OCI-LY1 (cell line): ENCODE measurements around the gene MAPK13.

Source experiments
- H2AFZ ChIP-seq: fragments of 200-600 bp; sonication (generic), shearing (Covaris generic); 2 replicates; pipeline ENCODE4 v1.6.0; 2014; ENCODE audit warnings: antibody characterized with exemption, mild to moderate bottlenecking, low read length
- H3F3A ChIP-seq: fragments of 200-600 bp; sonication (generic), shearing (Covaris generic); 2 replicates; pipeline ENCODE4 v1.6.0; 2014; ENCODE audit warnings: mild to moderate bottlenecking, antibody characterized with exemption, low read length, moderate library complexity; ENCODE audit not compliant: insufficient read depth
- H3K27ac ChIP-seq: fragments of 200-600 bp; sonication (generic); 2 replicates; pipeline ENCODE4 v1.5.1; 2014; ENCODE audit warnings: low read length, mixed run types, mild to moderate bottlenecking, low read depth; ENCODE audit not compliant: poor library complexity, severe bottlenecking
- H3K27me3 ChIP-seq: fragments of 200-600 bp; sonication (generic); 2 replicates; pipeline ENCODE4 v1.6.0; 2014; ENCODE audit warnings: antibody characterized with exemption, mild to moderate bottlenecking, low read length, moderate library complexity; ENCODE audit not compliant: insufficient read depth
- H3K36me3 ChIP-seq: fragments of 200-600 bp; sonication (generic); 2 replicates; pipeline ENCODE4 v1.6.1; 2014; ENCODE audit warnings: mild to moderate bottlenecking, antibody characterized with exemption, low read length, moderate library complexity, mixed read lengths; ENCODE audit not compliant: insufficient read depth
- H3K4me1 ChIP-seq: fragments of 200-600 bp; sonication (generic); 2 replicates; pipeline ENCODE4 v1.5.1; 2014; ENCODE audit warnings: mild to moderate bottlenecking, low read length, moderate library complexity; ENCODE audit not compliant: insufficient read depth, severe bottlenecking
- H3K4me2 ChIP-seq: fragments of 200-600 bp; sonication (generic), shearing (Covaris generic); 2 replicates; pipeline ENCODE4 v1.6.1; 2014; ENCODE audit warnings: low read length
- H3K4me3 ChIP-seq: fragments of 200-600 bp; sonication (generic); 2 replicates; pipeline ENCODE4 v1.5.1; 2014; ENCODE audit warnings: low read length, low read depth, mild to moderate bottlenecking, mixed read lengths; ENCODE audit not compliant: poor library complexity, severe bottlenecking
- H3K79me2 ChIP-seq: fragments of 200-600 bp; shearing (Covaris generic); 2 replicates; pipeline ENCODE4 v1.6.1; 2016; ENCODE audit warnings: mixed run types, low read length, mixed read lengths; ENCODE audit not compliant: insufficient read depth
- H3K9ac ChIP-seq: fragments of 200-600 bp; sonication (generic), shearing (Covaris generic); 2 replicates; pipeline ENCODE4 v1.6.1; 2014; ENCODE audit warnings: mild to moderate bottlenecking, low read length, mixed read lengths
- H3K9me2 ChIP-seq: fragments of 200-600 bp; sonication (generic), shearing (Covaris generic); 2 replicates; pipeline ENCODE4 v1.6.1; 2014; ENCODE audit warnings: low read depth, mild to moderate bottlenecking, low read length, mixed read lengths
- H3K9me3 ChIP-seq: fragments of 200-600 bp; shearing (Covaris generic); 2 replicates; pipeline ENCODE4 v1.6.1; 2014; ENCODE audit warnings: low read length, mixed read lengths
- H4K20me1 ChIP-seq: fragments of 200-600 bp; sonication (generic), shearing (Covaris generic); 2 replicates; pipeline ENCODE4 v1.6.0; 2016; ENCODE audit warnings: mild to moderate bottlenecking, low read length; ENCODE audit not compliant: insufficient read depth
- EZH2 ChIP-seq: fragments of 200-600 bp; sonication (generic), shearing (Covaris generic); IDR thresholded peaks from 2 replicates; pipeline ENCODE4 v1.8.0; 2017; ENCODE audit warnings: borderline replicate concordance, mixed run types, mild to moderate bottlenecking, antibody characterized with exemption, low read length, moderate library complexity, mixed read lengths
- TF ChIP-seq, protein P1 (sequence below): fragments of 200-600 bp; sonication (generic), shearing (Covaris generic); IDR thresholded peaks from 2 replicates; pipeline ENCODE4 v1.5.1; 2017; ENCODE audit warnings: mild to moderate bottlenecking, antibody characterized with exemption, low read length, moderate library complexity, mixed read lengths

The MAPK13 gene

DNA sequence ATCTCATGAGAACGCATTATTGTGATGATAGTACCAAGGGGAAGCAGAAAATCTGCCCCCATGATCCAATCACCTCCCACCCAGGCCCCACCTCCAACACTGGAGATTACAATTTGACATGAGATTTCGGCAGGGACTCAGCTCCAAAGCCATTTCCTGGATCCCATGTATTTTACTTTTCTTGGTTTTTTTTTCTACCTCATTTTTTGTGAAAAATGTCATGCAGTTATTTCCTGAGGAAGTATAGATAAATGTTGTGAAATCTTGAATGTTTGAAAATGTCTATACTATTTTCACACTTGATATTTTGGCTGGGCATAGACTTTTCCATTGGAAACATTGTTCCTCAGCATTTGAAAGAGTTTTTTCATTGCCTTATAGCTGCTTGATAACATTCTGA is 57.1 kb downstream of the MAPK13 start:
- no peak for TF ChIP-seq EZH2
- TF ChIP-seq, protein P1, sequence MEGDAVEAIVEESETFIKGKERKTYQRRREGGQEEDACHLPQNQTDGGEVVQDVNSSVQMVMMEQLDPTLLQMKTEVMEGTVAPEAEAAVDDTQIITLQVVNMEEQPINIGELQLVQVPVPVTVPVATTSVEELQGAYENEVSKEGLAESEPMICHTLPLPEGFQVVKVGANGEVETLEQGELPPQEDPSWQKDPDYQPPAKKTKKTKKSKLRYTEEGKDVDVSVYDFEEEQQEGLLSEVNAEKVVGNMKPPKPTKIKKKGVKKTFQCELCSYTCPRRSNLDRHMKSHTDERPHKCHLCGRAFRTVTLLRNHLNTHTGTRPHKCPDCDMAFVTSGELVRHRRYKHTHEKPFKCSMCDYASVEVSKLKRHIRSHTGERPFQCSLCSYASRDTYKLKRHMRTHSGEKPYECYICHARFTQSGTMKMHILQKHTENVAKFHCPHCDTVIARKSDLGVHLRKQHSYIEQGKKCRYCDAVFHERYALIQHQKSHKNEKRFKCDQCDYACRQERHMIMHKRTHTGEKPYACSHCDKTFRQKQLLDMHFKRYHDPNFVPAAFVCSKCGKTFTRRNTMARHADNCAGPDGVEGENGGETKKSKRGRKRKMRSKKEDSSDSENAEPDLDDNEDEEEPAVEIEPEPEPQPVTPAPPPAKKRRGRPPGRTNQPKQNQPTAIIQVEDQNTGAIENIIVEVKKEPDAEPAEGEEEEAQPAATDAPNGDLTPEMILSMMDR: no peak
- Histone ChIP-seq H3K36me3 (no peaks in the 10 kb centered on the region), H3K4me3 (no peak overlapping the region), H3K27ac (no peak overlapping the region), H3K9ac (no peak overlapping the region), H3K4me1 (no peaks in the 10 kb centered on the region), H3K27me3 (no peaks in the 10 kb centered on the region), H3F3A (no peaks in the 10 kb centered on the region), H3K9me2 (no peaks in the 10 kb centered on the region), H3K4me2 (no peak overlapping the region), H3K79me2 (no peaks in the 10 kb centered on the region), H2AFZ (no peak overlapping the region), H3K9me3 (no peaks in the 10 kb centered on the region), H4K20me1 (no peaks in the 10 kb centered on the region)
